ENCODE results near the gene DAB2.

DNA sequence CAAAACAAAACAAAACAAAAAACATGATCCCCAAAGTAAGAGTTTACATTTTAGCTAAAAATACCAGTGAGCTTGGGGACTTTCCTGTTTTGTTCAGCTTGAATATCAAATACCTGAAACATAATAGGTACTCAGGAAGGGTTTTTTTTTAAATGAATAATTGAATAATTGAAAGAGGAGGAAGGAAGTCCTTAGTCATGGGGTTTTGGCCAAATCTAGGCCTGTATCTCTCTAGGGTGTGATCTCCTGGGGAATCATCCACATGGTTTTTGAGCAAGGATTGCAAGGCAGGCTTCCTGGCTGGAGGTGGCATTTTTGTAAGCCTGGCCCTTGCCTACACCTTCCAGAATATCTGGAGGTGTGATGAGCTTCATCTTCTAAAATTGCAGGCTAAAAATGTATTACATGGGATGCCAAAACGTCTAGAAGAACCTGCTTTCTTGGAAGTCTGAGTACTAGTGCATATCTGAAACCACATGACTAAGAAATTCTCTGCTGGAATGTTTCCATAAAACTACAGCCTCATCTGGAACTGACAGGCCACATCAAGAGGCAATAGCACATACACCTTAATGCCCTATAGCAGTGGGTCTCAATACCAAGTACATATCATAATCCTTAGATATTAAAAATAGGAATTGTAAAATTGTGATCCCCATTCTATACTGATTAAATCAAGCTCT, 70.9 kb downstream of the DAB2 start:
- TF ChIP-seq HDGF (IDR thresholded peaks at IDR 0.05; ENCODE audit: borderline replicate concordance) (no peak), ELF4 (IDR thresholded peaks at IDR 0.05) (no peak), CTBP1 (IDR thresholded peaks at IDR 0.05; ENCODE audit: borderline replicate concordance) (no peak), NFRKB (IDR thresholded peaks at IDR 0.05) (no peak), ZNF384 (IDR thresholded peaks at IDR 0.05) (no peak), SP1 (IDR thresholded peaks at IDR 0.05) (no peak), LEF1 (IDR thresholded peaks at IDR 0.05; ENCODE audit: borderline replicate concordance) (no peak), BHLHE40 (IDR thresholded peaks at IDR 0.05; ENCODE audit: borderline replicate concordance) (no peak), SUZ12 (IDR thresholded peaks at IDR 0.05) (no peak), FOXA1 (IDR thresholded peaks at IDR 0.05) (no peak), L3MBTL2 (conservative IDR thresholded peaks at IDR 0.05) (no peak)
- TF ChIP-seq, protein P1, sequence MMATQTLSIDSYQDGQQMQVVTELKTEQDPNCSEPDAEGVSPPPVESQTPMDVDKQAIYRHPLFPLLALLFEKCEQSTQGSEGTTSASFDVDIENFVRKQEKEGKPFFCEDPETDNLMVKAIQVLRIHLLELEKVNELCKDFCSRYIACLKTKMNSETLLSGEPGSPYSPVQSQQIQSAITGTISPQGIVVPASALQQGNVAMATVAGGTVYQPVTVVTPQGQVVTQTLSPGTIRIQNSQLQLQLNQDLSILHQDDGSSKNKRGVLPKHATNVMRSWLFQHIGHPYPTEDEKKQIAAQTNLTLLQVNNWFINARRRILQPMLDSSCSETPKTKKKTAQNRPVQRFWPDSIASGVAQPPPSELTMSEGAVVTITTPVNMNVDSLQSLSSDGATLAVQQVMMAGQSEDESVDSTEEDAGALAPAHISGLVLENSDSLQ (IDR thresholded peaks at IDR 0.05), result no peak

All from HEK293T (cell line).